ENCODE measurements around the gene GABRG3.

GRCh38 chr15:27045796-27046195 lies 74.8 kb downstream of the GABRG3 start:
- TF ChIP-seq STAT1 (IDR thresholded peaks at IDR 0.05; ENCODE audit: unreplicated experiment) (no peak), CTCF (conservative IDR thresholded peaks at IDR 0.05; ENCODE audit: low read depth in 2 of 2) (no peak), EZH2 (IDR thresholded peaks at IDR 0.05; ENCODE audit: low read depth, unreplicated experiment) (no peak), CREB1 (CRISPR knock-in tag; IDR thresholded peaks at IDR 0.05; ENCODE audit: low read depth) (no peak), JUNB (IDR thresholded peaks at IDR 0.05; ENCODE audit: unreplicated experiment) (no peak), EZH2phosphoT487 (IDR thresholded peaks at IDR 0.05; ENCODE audit: unreplicated experiment) (no peak), POLR2AphosphoS5 (IDR thresholded peaks at IDR 0.05; ENCODE audit: low read depth) (no peak), ZNF462 (CRISPR knock-in tag; IDR thresholded peaks at IDR 0.05) (no peak)
- TF ChIP-seq, protein P1, sequence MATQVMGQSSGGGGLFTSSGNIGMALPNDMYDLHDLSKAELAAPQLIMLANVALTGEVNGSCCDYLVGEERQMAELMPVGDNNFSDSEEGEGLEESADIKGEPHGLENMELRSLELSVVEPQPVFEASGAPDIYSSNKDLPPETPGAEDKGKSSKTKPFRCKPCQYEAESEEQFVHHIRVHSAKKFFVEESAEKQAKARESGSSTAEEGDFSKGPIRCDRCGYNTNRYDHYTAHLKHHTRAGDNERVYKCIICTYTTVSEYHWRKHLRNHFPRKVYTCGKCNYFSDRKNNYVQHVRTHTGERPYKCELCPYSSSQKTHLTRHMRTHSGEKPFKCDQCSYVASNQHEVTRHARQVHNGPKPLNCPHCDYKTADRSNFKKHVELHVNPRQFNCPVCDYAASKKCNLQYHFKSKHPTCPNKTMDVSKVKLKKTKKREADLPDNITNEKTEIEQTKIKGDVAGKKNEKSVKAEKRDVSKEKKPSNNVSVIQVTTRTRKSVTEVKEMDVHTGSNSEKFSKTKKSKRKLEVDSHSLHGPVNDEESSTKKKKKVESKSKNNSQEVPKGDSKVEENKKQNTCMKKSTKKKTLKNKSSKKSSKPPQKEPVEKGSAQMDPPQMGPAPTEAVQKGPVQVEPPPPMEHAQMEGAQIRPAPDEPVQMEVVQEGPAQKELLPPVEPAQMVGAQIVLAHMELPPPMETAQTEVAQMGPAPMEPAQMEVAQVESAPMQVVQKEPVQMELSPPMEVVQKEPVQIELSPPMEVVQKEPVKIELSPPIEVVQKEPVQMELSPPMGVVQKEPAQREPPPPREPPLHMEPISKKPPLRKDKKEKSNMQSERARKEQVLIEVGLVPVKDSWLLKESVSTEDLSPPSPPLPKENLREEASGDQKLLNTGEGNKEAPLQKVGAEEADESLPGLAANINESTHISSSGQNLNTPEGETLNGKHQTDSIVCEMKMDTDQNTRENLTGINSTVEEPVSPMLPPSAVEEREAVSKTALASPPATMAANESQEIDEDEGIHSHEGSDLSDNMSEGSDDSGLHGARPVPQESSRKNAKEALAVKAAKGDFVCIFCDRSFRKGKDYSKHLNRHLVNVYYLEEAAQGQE (IDR thresholded peaks at IDR 0.05; ENCODE audit: unreplicated experiment): no peak
- TF ChIP-seq, protein P2, sequence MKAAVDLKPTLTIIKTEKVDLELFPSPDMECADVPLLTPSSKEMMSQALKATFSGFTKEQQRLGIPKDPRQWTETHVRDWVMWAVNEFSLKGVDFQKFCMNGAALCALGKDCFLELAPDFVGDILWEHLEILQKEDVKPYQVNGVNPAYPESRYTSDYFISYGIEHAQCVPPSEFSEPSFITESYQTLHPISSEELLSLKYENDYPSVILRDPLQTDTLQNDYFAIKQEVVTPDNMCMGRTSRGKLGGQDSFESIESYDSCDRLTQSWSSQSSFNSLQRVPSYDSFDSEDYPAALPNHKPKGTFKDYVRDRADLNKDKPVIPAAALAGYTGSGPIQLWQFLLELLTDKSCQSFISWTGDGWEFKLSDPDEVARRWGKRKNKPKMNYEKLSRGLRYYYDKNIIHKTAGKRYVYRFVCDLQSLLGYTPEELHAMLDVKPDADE (IDR thresholded peaks at IDR 0.05): no peak

Data from GM23338 (cell line).